SK-N-SH treated with all-trans-retinoic acid at 6 μM for 48 hours (cell line): Measurements from ENCODE around the gene SEMA4F.
A peak's percentile ranks its signal among the peaks of the same experiment; 100 is the strongest.

Experiments
- ATAC-seq: fragments of 200-7000 bp; cut with Tn5 transposase; 3 replicates; pipeline ENCODE4 v1.9.1; 2020; ENCODE audit warnings: mild to moderate bottlenecking, moderate library complexity
- ARNTL ChIP-seq: fragments of 450-650 bp; formaldehyde crosslinking; IDR thresholded peaks from 2 replicates; pipeline ENCODE4 v1.5.0; 2020; ENCODE audit warnings: low read depth, mild to moderate bottlenecking, moderate library complexity, borderline replicate concordance
- BACH2 ChIP-seq: fragments of 250-450 bp; sonication (Bioruptor Pico); IDR thresholded peaks from 2 replicates; pipeline ENCODE4 v1.9.0; 2021; ENCODE audit warnings: mild to moderate bottlenecking, borderline replicate concordance
- CSDC2 ChIP-seq: fragments of 250-450 bp; sonication (Bioruptor Pico); IDR thresholded peaks from 2 replicates; pipeline ENCODE4 v1.5.0; 2020; ENCODE audit warnings: mild to moderate bottlenecking, moderate library complexity
- CSRNP3 ChIP-seq: fragments of 250-450 bp; sonication (Bioruptor Pico); IDR thresholded peaks from 2 replicates; pipeline ENCODE4 v1.5.1; 2021; ENCODE audit warnings: mild to moderate bottlenecking, moderate library complexity
- ESRRG ChIP-seq: fragments of 250-450 bp; sonication (Bioruptor Pico); IDR thresholded peaks from 2 replicates; pipeline ENCODE4 v1.6.1; 2021; ENCODE audit warnings: mild to moderate bottlenecking
- GLIS3 ChIP-seq: fragments of 250-450 bp; sonication (Bioruptor Pico); IDR thresholded peaks from 2 replicates; pipeline ENCODE4 v1.5.0; 2020; ENCODE audit warnings: mild to moderate bottlenecking, moderate library complexity
- ISL1 ChIP-seq: fragments of 250-450 bp; sonication (Bioruptor Pico); IDR thresholded peaks from 2 replicates; pipeline ENCODE4 v2.1.2; 2022; ENCODE audit warnings: mild to moderate bottlenecking, moderate library complexity
- OSR1 ChIP-seq: fragments of 250-450 bp; sonication (Bioruptor Pico); IDR thresholded peaks from 2 replicates; pipeline ENCODE4 v1.8.0; 2022; ENCODE audit warnings: moderate library complexity, mild to moderate bottlenecking, inconsistent platforms
- PATZ1 ChIP-seq: fragments of 250-450 bp; sonication (Bioruptor Pico); IDR thresholded peaks from 2 replicates; pipeline ENCODE4 v1.8.0; 2020; ENCODE audit warnings: mild to moderate bottlenecking, moderate library complexity, borderline replicate concordance
- POU6F1 ChIP-seq: fragments of 250-450 bp; sonication (Bioruptor Pico); IDR thresholded peaks from 2 replicates; pipeline ENCODE4 v1.8.0; 2021; ENCODE audit warnings: low read depth, mild to moderate bottlenecking, moderate library complexity, borderline replicate concordance
- PPARA ChIP-seq: fragments of 250-450 bp; sonication (Bioruptor Pico); IDR thresholded peaks from 2 replicates; pipeline ENCODE4 v1.5.0; 2020; ENCODE audit warnings: mild to moderate bottlenecking, borderline replicate concordance
- RARB ChIP-seq: fragments of 250-450 bp; sonication (Bioruptor Pico); IDR thresholded peaks from 2 replicates; pipeline ENCODE4 v1.8.0; 2021; ENCODE audit warnings: mild to moderate bottlenecking, moderate library complexity
- SNAI2 ChIP-seq: fragments of 250-450 bp; sonication (Bioruptor Pico); IDR thresholded peaks from 2 replicates; pipeline ENCODE4 v1.5.0; 2020; ENCODE audit warnings: mild to moderate bottlenecking, moderate library complexity
- TCF4 ChIP-seq: fragments of 250-450 bp; sonication (Bioruptor Pico); IDR thresholded peaks from 2 replicates; pipeline ENCODE4 v1.8.0; 2021; ENCODE audit warnings: mild to moderate bottlenecking, moderate library complexity, borderline replicate concordance
- TOX ChIP-seq: fragments of 250-450 bp; sonication (Bioruptor Pico); IDR thresholded peaks from 2 replicates; pipeline ENCODE4 v1.8.0; 2021; ENCODE audit warnings: mild to moderate bottlenecking, moderate library complexity, borderline replicate concordance
- TSHZ2 ChIP-seq: fragments of 250-450 bp; sonication (Bioruptor Pico); IDR thresholded peaks from 2 replicates; pipeline ENCODE4 v1.5.0; 2020; ENCODE audit warnings: mild to moderate bottlenecking, moderate library complexity
- ZC3H10 ChIP-seq: fragments of 250-450 bp; sonication (Bioruptor Pico); IDR thresholded peaks from 2 replicates; pipeline ENCODE4 v1.5.1; 2021; ENCODE audit warnings: mild to moderate bottlenecking, moderate library complexity
- ZFP3 ChIP-seq: fragments of 250-450 bp; sonication (Bioruptor Pico); IDR thresholded peaks from 2 replicates; pipeline ENCODE4 v1.5.0; 2020; ENCODE audit warnings: mild to moderate bottlenecking, moderate library complexity
- ZFP30 ChIP-seq: fragments of 450-650 bp; formaldehyde crosslinking; IDR thresholded peaks from 2 replicates; pipeline ENCODE4 v1.5.0; 2022; ENCODE audit warnings: mild to moderate bottlenecking, moderate library complexity
- ZNF565 ChIP-seq: fragments of 450-650 bp; formaldehyde crosslinking; conservative IDR thresholded peaks from 2 replicates; pipeline ENCODE4 v1.5.0; 2020; ENCODE audit warnings: low read depth, mild to moderate bottlenecking, moderate library complexity
- ZNF8 ChIP-seq: fragments of 450-650 bp; formaldehyde crosslinking; IDR thresholded peaks from 2 replicates; pipeline ENCODE4 v1.5.0; 2020; ENCODE audit warnings: mild to moderate bottlenecking, moderate library complexity

SEMA4F gene

GRCh38 chr2:74632939-74633312, 21.1 kb upstream of the SEMA4F start:
- TF ChIP-seq TCF4 (CRISPR knock-in tag) (no peak), ARNTL (CRISPR knock-in tag) (no peak), ZNF8 (CRISPR knock-in tag) (no peak), CSDC2 (CRISPR knock-in tag) (no peak), ZFP3 (CRISPR knock-in tag) (no peak), BACH2 (no peak), CSRNP3 (CRISPR knock-in tag) (no peak), RARB (CRISPR knock-in tag) (no peak), OSR1 (no peak), ZFP30 (no peak), ISL1 (CRISPR knock-in tag) (no peak), GLIS3 (CRISPR knock-in tag) (no peak), ZC3H10 (CRISPR knock-in tag) (no peak)

GRCh38 chr2:74639550-74639949, 14.5 kb upstream of the SEMA4F start:
- no peak for ATAC-seq
- TF ChIP-seq POU6F1 (CRISPR knock-in tag) = no peak
- TF ChIP-seq ESRRG (CRISPR knock-in tag) = no peak
- TF ChIP-seq RARB (CRISPR knock-in tag) = no peak
- no peak for TF ChIP-seq ZFP3 (CRISPR knock-in tag)
- no peak for TF ChIP-seq OSR1
- no peak for TF ChIP-seq PATZ1
- no peak for TF ChIP-seq ZNF8 (CRISPR knock-in tag)

More at GRCh38 chr2:74632939-74633312, 21.1 kb upstream of the SEMA4F start:
- no peak; the same call in 2 of the 3 replicates for ATAC-seq

GRCh38 chr2:74645344-74645743, 8.7 kb upstream of the SEMA4F start:
- no peak for TF ChIP-seq SNAI2
- TF ChIP-seq TSHZ2 = no peak
- TF ChIP-seq ISL1 (CRISPR knock-in tag) = no peak
- no peak for TF ChIP-seq OSR1
- TF ChIP-seq ZNF565 (CRISPR knock-in tag) = no peak
- no peak for TF ChIP-seq TOX (CRISPR knock-in tag)
- TF ChIP-seq PATZ1 = no peak
- no peak for TF ChIP-seq BACH2
- no peak for ATAC-seq

GRCh38 chr2:74646201-74646600, 7.8 kb upstream of the SEMA4F start:
- TF ChIP-seq ESRRG (CRISPR knock-in tag) (no peak), ARNTL (CRISPR knock-in tag) (no peak), PATZ1 (no peak), BACH2 (no peak), PPARA (CRISPR knock-in tag) (no peak), SNAI2 (no peak), POU6F1 (CRISPR knock-in tag) (no peak), RARB (CRISPR knock-in tag) (no peak), TCF4 (CRISPR knock-in tag) (no peak)
- peak; percentile 46; the same call in 2 of the 3 replicates for ATAC-seq
